ENCODE data around the gene RSBN1L.

RSBN1L gene

GRCh38 chr7:77788327-77788902 lies 92.2 kb downstream of the RSBN1L start:
- H3K56ac ChIP-seq (ENCODE audit: low read length): no peak overlapping the region
- H3K18ac ChIP-seq (ENCODE audit: low read length): no peak overlapping the region
- WGBS (ENCODE audit: extremely low coverage, insufficient coverage, low lambda C conversion rate): no CpG with 5 or more reads among the region's 2 CpGs

DNA sequence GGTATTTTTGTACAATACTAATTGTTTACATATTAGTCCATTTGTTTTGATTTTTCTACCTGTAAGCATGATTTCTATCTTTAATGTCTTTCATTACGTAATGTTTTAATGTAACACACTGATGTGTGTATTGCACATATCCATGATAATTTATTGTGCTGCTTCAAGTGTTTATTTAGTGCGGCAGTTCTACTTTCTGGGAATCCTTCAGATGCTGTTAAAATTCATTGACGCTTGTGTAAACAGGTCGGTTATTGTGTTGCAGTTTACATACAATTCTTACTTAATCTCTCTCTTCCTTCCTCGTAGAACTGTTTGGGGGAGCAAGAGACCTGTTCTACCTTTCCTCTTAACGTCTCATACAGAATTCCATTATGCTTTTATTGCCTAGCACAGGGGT lies 95.1 kb downstream of the RSBN1L start:
- H3K79me1 ChIP-seq (ENCODE audit: low read length): no peaks in the 10 kb centered on the region
- H3K27me3 ChIP-seq (ENCODE audit: insufficient read depth, low read length, poor library complexity): no peaks in the 10 kb centered on the region
- H3K4ac ChIP-seq (ENCODE audit: low read depth, low read length): no peak overlapping the region
- H3K23ac ChIP-seq (ENCODE audit: low read length): no peak overlapping the region
- no CpG with 5 or more reads among the region's 6 CpGs for WGBS (ENCODE audit: extremely low coverage, insufficient coverage, low lambda C conversion rate)
- H3K4me2 ChIP-seq (ENCODE audit: low read length): no peak overlapping the region
- H3K79me2 ChIP-seq (ENCODE audit: control insufficient read depth, insufficient read depth, low read length): no peaks in the 10 kb centered on the region
- H3K27ac ChIP-seq (ENCODE audit: low read depth, low read length): no peak overlapping the region
- H2BK15ac ChIP-seq (replicated peaks; ENCODE audit: low read depth): no peak overlapping the region
- H3K56ac ChIP-seq (ENCODE audit: low read length): no peak overlapping the region
- H3K18ac ChIP-seq (ENCODE audit: low read length): no peak overlapping the region
- H4K5ac ChIP-seq (ENCODE audit: low read length): no peak overlapping the region
- no peak overlapping the region for H2BK5ac ChIP-seq (ENCODE audit: low read length)
- H4K8ac ChIP-seq (ENCODE audit: low read depth, low read length): no peak overlapping the region
- H3K9ac ChIP-seq (ENCODE audit: low read length): no peak overlapping the region
- no peaks in the 10 kb centered on the region for H3K36me3 ChIP-seq (ENCODE audit: control insufficient read depth, insufficient read depth, low read length)
- peak; percentile 25 for DNase-seq
- no peak overlapping the region for H3K4me3 ChIP-seq (ENCODE audit: low read length)
- H3K4me1 ChIP-seq (ENCODE audit: control insufficient read depth, low read depth, low read length): no peaks in the 10 kb centered on the region
- no peak overlapping the region for H2AK5ac ChIP-seq (ENCODE audit: low read length)
- no peak overlapping the region for H2BK120ac ChIP-seq (ENCODE audit: low read depth, low read length)

More at GRCh38 chr7:77788327-77788902, 92.2 kb downstream of the RSBN1L start:
- no peaks in the 10 kb centered on the region for H3K4me1 ChIP-seq (ENCODE audit: control insufficient read depth, low read depth, low read length)
- H3K4me2 ChIP-seq (ENCODE audit: low read length): no peak overlapping the region
- H3K23ac ChIP-seq (ENCODE audit: low read length): no peak overlapping the region
- H2BK120ac ChIP-seq (ENCODE audit: low read depth, low read length): no peak overlapping the region
- H3K36me3 ChIP-seq (ENCODE audit: control insufficient read depth, insufficient read depth, low read length): no peaks in the 10 kb centered on the region
- DNase-seq: no peak
- H4K8ac ChIP-seq (ENCODE audit: low read depth, low read length): no peak overlapping the region
- no peak overlapping the region for H2BK5ac ChIP-seq (ENCODE audit: low read length)
- H3K27me3 ChIP-seq (ENCODE audit: insufficient read depth, low read length, poor library complexity): no peaks in the 10 kb centered on the region
- no peaks in the 10 kb centered on the region for H3K79me1 ChIP-seq (ENCODE audit: low read length)
- H3K4ac ChIP-seq (ENCODE audit: low read depth, low read length): no peak overlapping the region
- H3K4me3 ChIP-seq (ENCODE audit: low read length): no peak overlapping the region
- no peak overlapping the region for H2BK15ac ChIP-seq (replicated peaks; ENCODE audit: low read depth)
- no peak overlapping the region for H3K27ac ChIP-seq (ENCODE audit: low read depth, low read length)
- H2AK5ac ChIP-seq (ENCODE audit: low read length): no peak overlapping the region
- no peak overlapping the region for H3K9ac ChIP-seq (ENCODE audit: low read length)
- no peaks in the 10 kb centered on the region for H3K79me2 ChIP-seq (ENCODE audit: control insufficient read depth, insufficient read depth, low read length)
- H4K5ac ChIP-seq (ENCODE audit: low read length): no peak overlapping the region

DNA sequence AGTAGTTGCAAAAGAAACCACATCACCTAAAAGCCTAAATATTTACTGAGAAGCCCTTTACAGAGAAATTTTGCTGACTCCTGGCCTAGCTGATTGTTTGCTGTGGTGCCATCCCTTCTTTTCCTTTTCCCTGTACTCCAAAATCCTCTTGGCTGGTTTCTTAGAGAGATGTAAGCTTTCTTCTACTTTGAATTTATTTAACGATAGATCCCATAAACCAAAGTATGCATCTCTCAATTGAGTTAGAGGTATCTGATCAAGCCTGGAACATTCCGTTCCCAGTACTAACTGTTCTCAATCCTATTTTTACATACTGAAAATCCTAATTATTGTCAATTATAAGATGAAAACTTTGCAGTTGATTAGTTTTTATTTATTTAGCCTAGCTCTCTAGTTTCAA lies 95.7 kb downstream of the RSBN1L start:
- no peak overlapping the region for H3K4me3 ChIP-seq (ENCODE audit: low read length)
- H3K27ac ChIP-seq (ENCODE audit: low read depth, low read length): no peak overlapping the region
- H3K4me1 ChIP-seq (ENCODE audit: control insufficient read depth, low read depth, low read length): peaks cover 1% of the 10 kb centered on the region
- no peak for DNase-seq
- WGBS (ENCODE audit: extremely low coverage, insufficient coverage, low lambda C conversion rate): no CpG with 5 or more reads among the region's 2 CpGs
- H2BK15ac ChIP-seq (replicated peaks; ENCODE audit: low read depth): no peak overlapping the region
- no peaks in the 10 kb centered on the region for H3K27me3 ChIP-seq (ENCODE audit: insufficient read depth, low read length, poor library complexity)
- no peak overlapping the region for H3K4ac ChIP-seq (ENCODE audit: low read depth, low read length)
- no peak overlapping the region for H4K5ac ChIP-seq (ENCODE audit: low read length)
- no peak overlapping the region for H2AK5ac ChIP-seq (ENCODE audit: low read length)
- H3K9ac ChIP-seq (ENCODE audit: low read length): no peak overlapping the region
- H2BK120ac ChIP-seq (ENCODE audit: low read depth, low read length): no peak overlapping the region
- H2BK5ac ChIP-seq (ENCODE audit: low read length): no peak overlapping the region
- H4K8ac ChIP-seq (ENCODE audit: low read depth, low read length): no peak overlapping the region
- H3K79me1 ChIP-seq (ENCODE audit: low read length): peaks cover 1% of the 10 kb centered on the region
- no peak overlapping the region for H3K4me2 ChIP-seq (ENCODE audit: low read length)
- H3K36me3 ChIP-seq (ENCODE audit: control insufficient read depth, insufficient read depth, low read length): no peaks in the 10 kb centered on the region
- no peak overlapping the region for H3K56ac ChIP-seq (ENCODE audit: low read length)
- H3K18ac ChIP-seq (ENCODE audit: low read length): no peak overlapping the region
- no peak overlapping the region for H3K23ac ChIP-seq (ENCODE audit: low read length)
- peaks cover 1% of the 10 kb centered on the region for H3K79me2 ChIP-seq (ENCODE audit: control insufficient read depth, insufficient read depth, low read length)

- Histone ChIP-seq H2BK15ac (replicated peaks; ENCODE audit: low read depth) (no peak overlapping the region), H4K5ac (ENCODE audit: low read length) (no peak overlapping the region), H3K36me3 (ENCODE audit: control insufficient read depth, insufficient read depth, low read length) (no peaks in the 10 kb centered on the region), H4K8ac (ENCODE audit: low read depth, low read length) (no peak overlapping the region), H3K4ac (ENCODE audit: low read depth, low read length) (no peak overlapping the region), H3K23ac (ENCODE audit: low read length) (no peak overlapping the region), H2AK5ac (ENCODE audit: low read length) (no peak overlapping the region), H3K27me3 (ENCODE audit: insufficient read depth, low read length, poor library complexity) (no peaks in the 10 kb centered on the region), H3K4me1 (ENCODE audit: control insufficient read depth, low read depth, low read length) (peaks cover 6% of the 10 kb centered on the region), H2BK120ac (ENCODE audit: low read depth, low read length) (no peak overlapping the region), H3K79me2 (ENCODE audit: control insufficient read depth, insufficient read depth, low read length) (peaks cover 11% of the 10 kb centered on the region), H3K4me2 (ENCODE audit: low read length) (no peak overlapping the region), H3K56ac (ENCODE audit: low read length) (no peak overlapping the region), H3K27ac (ENCODE audit: low read depth, low read length) (no peak overlapping the region), H3K4me3 (ENCODE audit: low read length) (no peak overlapping the region), H3K18ac (ENCODE audit: low read length) (no peak overlapping the region), H3K79me1 (ENCODE audit: low read length) (peaks cover 9% of the 10 kb centered on the region), H3K9ac (ENCODE audit: low read length) (no peak overlapping the region), H2BK5ac (ENCODE audit: low read length) (no peak overlapping the region)
- no peak for DNase-seq
- no CpG with 5 or more reads among the region's 4 CpGs for WGBS (ENCODE audit: extremely low coverage, insufficient coverage, low lambda C conversion rate)
Measured at GRCh38 chr7:77794000-77794399, 97.7 kb downstream of the RSBN1L start.

- WGBS (ENCODE audit: extremely low coverage, insufficient coverage, low lambda C conversion rate): no CpG with 5 or more reads among the region's 3 CpGs
- Histone ChIP-seq H2AK5ac (ENCODE audit: low read length) (no peak overlapping the region), H3K27me3 (ENCODE audit: insufficient read depth, low read length, poor library complexity) (no peaks in the 10 kb centered on the region), H3K23ac (ENCODE audit: low read length) (no peak overlapping the region), H2BK15ac (replicated peaks; ENCODE audit: low read depth) (no peak overlapping the region), H3K4me1 (ENCODE audit: control insufficient read depth, low read depth, low read length) (peaks cover 9% of the 10 kb centered on the region), H3K36me3 (ENCODE audit: control insufficient read depth, insufficient read depth, low read length) (no peaks in the 10 kb centered on the region), H3K27ac (ENCODE audit: low read depth, low read length) (no peak overlapping the region), H4K8ac (ENCODE audit: low read depth, low read length) (no peak overlapping the region), H3K4me2 (ENCODE audit: low read length) (no peak overlapping the region), H3K18ac (ENCODE audit: low read length) (no peak overlapping the region), H3K4me3 (ENCODE audit: low read length) (no peak overlapping the region), H3K56ac (ENCODE audit: low read length) (no peak overlapping the region), H3K79me2 (ENCODE audit: control insufficient read depth, insufficient read depth, low read length) (peaks cover 11% of the 10 kb centered on the region), H3K79me1 (ENCODE audit: low read length) (peaks cover 9% of the 10 kb centered on the region), H2BK5ac (ENCODE audit: low read length) (no peak overlapping the region), H2BK120ac (ENCODE audit: low read depth, low read length) (no peak overlapping the region), H4K5ac (ENCODE audit: low read length) (no peak overlapping the region), H3K4ac (ENCODE audit: low read depth, low read length) (no peak overlapping the region), H3K9ac (ENCODE audit: low read length) (no peak overlapping the region)
- no peak for DNase-seq
Measured at GRCh38 chr7:77796109-77796508, 99.8 kb downstream of the RSBN1L start.

DNA sequence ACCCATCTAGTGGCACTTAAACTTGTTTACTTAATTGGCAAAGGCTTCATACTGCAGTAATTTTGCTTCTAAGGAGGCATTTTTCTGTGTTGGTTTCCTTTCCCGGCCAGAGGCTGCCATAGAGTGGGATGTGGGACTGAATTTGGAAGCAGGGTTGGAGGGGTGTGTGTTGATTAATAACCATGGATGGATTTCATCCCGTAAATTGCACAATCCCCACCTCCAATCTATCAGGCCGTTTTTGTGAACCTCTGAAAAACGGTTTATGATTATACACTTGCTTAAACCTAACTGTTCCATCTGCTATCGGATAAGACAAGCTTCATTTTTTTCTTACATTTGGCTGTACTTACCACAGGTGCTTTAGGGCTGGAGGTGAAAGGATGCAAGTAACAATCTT lies 100.7 kb downstream of the RSBN1L start:
- no peak overlapping the region for H2BK120ac ChIP-seq (ENCODE audit: low read depth, low read length)
- H3K9ac ChIP-seq (ENCODE audit: low read length): peak overlapping the region; percentile 96
- no peak overlapping the region for H4K5ac ChIP-seq (ENCODE audit: low read length)
- H3K4me1 ChIP-seq (ENCODE audit: control insufficient read depth, low read depth, low read length): peaks cover 9% of the 10 kb centered on the region
- H3K18ac ChIP-seq (ENCODE audit: low read length): no peak overlapping the region
- peak overlapping the region; percentile 93 for H3K4me2 ChIP-seq (ENCODE audit: low read length)
- no peak overlapping the region for H2AK5ac ChIP-seq (ENCODE audit: low read length)
- H3K4ac ChIP-seq (ENCODE audit: low read depth, low read length): no peak overlapping the region
- no peak overlapping the region for H4K8ac ChIP-seq (ENCODE audit: low read depth, low read length)
- peaks cover 9% of the 10 kb centered on the region for H3K79me1 ChIP-seq (ENCODE audit: low read length)
- peak overlapping the region; percentile 98 for H3K56ac ChIP-seq (ENCODE audit: low read length)
- H2BK5ac ChIP-seq (ENCODE audit: low read length): no peak overlapping the region
- no CpG with 5 or more reads among the region's 5 CpGs for WGBS (ENCODE audit: extremely low coverage, insufficient coverage, low lambda C conversion rate)
- no peaks in the 10 kb centered on the region for H3K27me3 ChIP-seq (ENCODE audit: insufficient read depth, low read length, poor library complexity)
- DNase-seq: no peak
- no peak overlapping the region for H3K4me3 ChIP-seq (ENCODE audit: low read length)
- peaks cover 11% of the 10 kb centered on the region for H3K79me2 ChIP-seq (ENCODE audit: control insufficient read depth, insufficient read depth, low read length)
- no peaks in the 10 kb centered on the region for H3K36me3 ChIP-seq (ENCODE audit: control insufficient read depth, insufficient read depth, low read length)
- no peak overlapping the region for H2BK15ac ChIP-seq (replicated peaks; ENCODE audit: low read depth)
- no peak overlapping the region for H3K23ac ChIP-seq (ENCODE audit: low read length)
- H3K27ac ChIP-seq (ENCODE audit: low read depth, low read length): no peak overlapping the region
